T-cell (primary cell): Measurements from ENCODE around the gene PLEKHA4. TPM values are rescaled to one million over a fixed set of nuclear protein-coding genes. Genes with fewer than 3 reads are reported as not detected.

Experiments used
- ATAC-seq, 4 experiments: fragments of 200-7000 bp in 3 of 4; fragments of 150-1000 bp in 1 of 4; cut with Tn5 transposase; replicated peaks in 1 of 4; 1 replicate in 3 of 4; 2 replicates in 1 of 4; pipeline ENCODE4 v1.10.0; 2021; ENCODE audit warnings: moderate library complexity in 3 of 4, mild to moderate bottlenecking in 2 of 4, moderate number of reproducible peaks in 1 of 4
- CTCF ChIA-PET, 2 donors: fragments of 300-600 bp; sonication (Branson Sonifier 250); formaldehyde crosslinking; loops; one replicate each; lab custom pipeline; 2022; ENCODE audit warnings: antibody characterized with exemption in 2 of 2; lab: Charles Lee
- POLR2A ChIA-PET, 2 donors: fragments of 300-600 bp; sonication (Branson Sonifier 250); formaldehyde crosslinking; loops; one replicate each; lab custom pipeline; 2022; ENCODE audit warnings: antibody characterized with exemption in 2 of 2; lab: Charles Lee
- DNase-seq, 35 experiments: peaks; one replicate each; pipeline versions ENCODE4 v3.0.0 to v3.0.0-alpha.2; 2013 to 2023
- H3K27ac ChIP-seq: one replicate; pipeline ENCODE4 v1.5.1; 2013; ENCODE audit warnings: low read length
- H3K27me3 ChIP-seq, 2 experiments: replicated peaks in 1 of 2; 1 replicate in 1 of 2; 2 replicates in 1 of 2; pipeline versions ENCODE4 v1.6.1 to v1.7.0; 2013; ENCODE audit warnings: low read length in 1 of 2, mixed read lengths in 1 of 2; ENCODE audit not compliant: control insufficient read depth in 2 of 2, insufficient read depth in 2 of 2; ENCODE audit errors: extremely low read depth in 1 of 2
- H3K36me3 ChIP-seq, 2 donors: 1 replicate in 1 of 2; 2 replicates in 1 of 2; pipeline versions ENCODE4 v1.6.1 to v1.7.0; 2013; ENCODE audit warnings: low read length in 1 of 2; ENCODE audit not compliant: control insufficient read depth in 2 of 2, insufficient read depth in 1 of 2; ENCODE audit errors: extremely low read depth in 1 of 2
- H3K4me1 ChIP-seq, 2 experiments: 1 replicate in 1 of 2; 2 replicates in 1 of 2; pipeline versions ENCODE4 v1.6.1 to v1.7.0; 2013; ENCODE audit warnings: low read length in 2 of 2, mixed read lengths in 1 of 2; ENCODE audit not compliant: insufficient read depth in 2 of 2, control insufficient read depth in 1 of 2; ENCODE audit errors: extremely low read depth in 1 of 2
- H3K4me3 ChIP-seq, 2 donors: 1 replicate in 1 of 2; 2 replicates in 1 of 2; pipeline versions ENCODE4 v1.5.1 to v1.7.0; 2013; ENCODE audit warnings: mild to moderate bottlenecking in 2 of 2, low read length in 1 of 2, moderate library complexity in 1 of 2; ENCODE audit not compliant: control insufficient read depth in 1 of 2; ENCODE audit errors: extremely low read depth in 1 of 2
- H3K9me3 ChIP-seq: 2 replicates; pipeline ENCODE4 v1.7.0; 2013
- H3K27ac Mint-ChIP-seq, 2 donors: one replicate each; pipeline ENCODE4 v1.8.0; 2020 to 2021; ENCODE audit warnings: mild to moderate bottlenecking in 2 of 2, mixed read lengths in 2 of 2
- H3K27me3 Mint-ChIP-seq, 2 donors: one replicate each; pipeline ENCODE4 v1.8.0; 2021 to 2022; ENCODE audit warnings: mixed read lengths in 2 of 2
- H3K36me3 Mint-ChIP-seq: one replicate; pipeline ENCODE4 v1.8.0; 2021; ENCODE audit warnings: mixed read lengths
- H3K4me1 Mint-ChIP-seq, 3 donors: one replicate each; pipeline ENCODE4 v1.8.0; 2020 to 2022; ENCODE audit warnings: mixed read lengths in 3 of 3, mild to moderate bottlenecking in 1 of 3
- H3K4me3 Mint-ChIP-seq, 3 donors: one replicate each; pipeline ENCODE4 v1.8.0; 2020 to 2022; ENCODE audit warnings: mild to moderate bottlenecking in 3 of 3, mixed read lengths in 3 of 3, moderate library complexity in 3 of 3
- H3K9me3 Mint-ChIP-seq, 3 donors: one replicate each; pipeline ENCODE4 v1.8.0; 2020 to 2022; ENCODE audit warnings: mixed read lengths in 3 of 3
- WGBS: methylation state at CpG from one replicate; pipeline ENCODE4 v1.1.5; 2013; ENCODE audit warnings: missing lambda C conversion rate; ENCODE audit not compliant: insufficient coverage; 5-methylcytosine and 5-hydroxymethylcytosine counted together
- total RNA-seq, 35 experiments: library from RNA in 6 of 35; stranded (reverse) in 6 of 35; fragments of 120-200 nt in 1 of 35; gene quantifications; one replicate each; pipeline versions ENCODE4 v1.2.1 to v1.2.4 and lab custom pipeline; 2013 to 2026

Gene PLEKHA4
- total RNA-seq, 5 donors from 2014 or later (not counting 1 experiment from before 2014, with no cell fraction given), result 2.7 to 11.8 (median 5.2) TPM

GRCh38 chr19:48812094-48812929, 56.1 kb downstream of the PLEKHA4 start:
- Mint-ChIP-seq H3K27ac (peak overlapping the region; percentile 59 to 89), H3K4me3 (peak overlapping the region; percentile 75 to 86 (median 80)), H3K36me3 (no peaks in the 10 kb centered on the region), H3K27me3 (no peaks in the 10 kb centered on the region), H3K4me1 (peaks cover 26 to 52% (median 34%) of the 10 kb centered on the region in 3 donors), H3K9me3 (no peaks in the 10 kb centered on the region)
- no peak overlapping the region for H3K27ac ChIP-seq
- CTCF ChIA-PET, result interaction anchor here in 1 of 2 donors (0.5 to 1.5 kb wide), 2 partner anchors 17 to 1463 kb away, joined by 3 read pairs; partner anchors contain the start of gene DHX34
- ATAC-seq, result peak; percentile 64 to 75 (median 74)
- H3K4me1 ChIP-seq, result peaks cover 6 to 31% of the 10 kb centered on the region in 2 experiments
- H3K27me3 ChIP-seq, result no peaks in the 10 kb centered on the region
- 31% methylated on average over 21 of the region's 39 CpGs for WGBS
- H3K4me3 ChIP-seq, result peak overlapping the region; percentile 32 to 34
- no peaks in the 10 kb centered on the region for H3K9me3 ChIP-seq
- DNase-seq, result peak in 34 of 35 experiments; percentile 15 to 70 (median 42)
- H3K36me3 ChIP-seq, result no peaks in the 10 kb centered on the region
- POLR2A ChIA-PET, result no interaction called here

GRCh38 chr19:48810151-48810550, 58.3 kb downstream of the PLEKHA4 start:
- peak overlapping the region in 1 of 2 donors; percentile 56 for H3K27ac Mint-ChIP-seq
- peaks cover 25 to 47% (median 30%) of the 10 kb centered on the region in 3 donors for H3K4me1 Mint-ChIP-seq
- H3K4me1 ChIP-seq, result peaks cover 6 to 31% of the 10 kb centered on the region in 2 experiments
- no peak for ATAC-seq
- ChIA-PET CTCF (no interaction called here), POLR2A (no interaction called here)
- H3K4me3 Mint-ChIP-seq, result peak overlapping the region; percentile 80 to 86 (median 82)
- no peaks in the 10 kb centered on the region for H3K27me3 Mint-ChIP-seq
- no peaks in the 10 kb centered on the region for H3K36me3 Mint-ChIP-seq
- peak overlapping the region; percentile 32 for H3K27ac ChIP-seq
- 25% methylated on average over 7 of the region's 7 CpGs for WGBS
- H3K36me3 ChIP-seq, result no peaks in the 10 kb centered on the region
- H3K9me3 ChIP-seq, result no peaks in the 10 kb centered on the region
- no peaks in the 10 kb centered on the region for H3K27me3 ChIP-seq
- peak overlapping the region; percentile 69 to 73 for H3K4me3 ChIP-seq
- peak in 1 of 35 experiments; percentile 19 for DNase-seq
- H3K9me3 Mint-ChIP-seq, result no peaks in the 10 kb centered on the region

DNA sequence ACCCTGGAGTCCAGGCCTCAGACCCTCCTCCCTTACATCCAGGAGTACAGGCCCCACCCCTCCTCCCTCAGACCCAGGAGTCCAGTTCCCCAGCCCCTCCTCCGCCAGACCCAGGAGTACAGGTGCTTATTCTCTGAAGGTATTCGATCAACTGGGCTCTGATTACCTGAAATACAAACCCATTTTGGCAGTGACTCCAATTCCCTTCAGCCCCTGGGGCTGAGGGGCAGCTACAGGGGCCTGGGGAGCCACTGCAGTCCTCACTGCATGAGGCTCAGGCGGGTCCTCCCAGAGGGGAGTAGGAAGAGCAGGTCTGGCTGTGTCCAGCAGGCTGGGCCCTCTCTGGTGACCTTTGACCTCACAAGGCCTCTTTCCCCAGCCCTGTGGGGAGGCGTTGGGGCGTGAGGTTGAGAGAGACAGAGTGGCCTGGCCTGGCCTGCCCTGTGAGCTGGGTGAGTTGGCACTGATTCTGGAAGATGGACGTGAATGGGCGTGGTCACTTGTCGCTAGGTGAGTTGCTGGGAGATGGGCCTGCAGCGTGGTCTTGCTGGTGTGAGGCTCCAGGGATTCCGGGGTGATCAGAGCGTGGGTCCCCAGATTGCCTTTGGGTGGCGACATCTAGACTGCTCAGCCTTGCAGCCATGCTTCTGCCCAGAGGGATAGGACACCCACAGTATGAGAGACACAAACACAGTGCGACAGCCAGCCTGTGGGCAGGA, 60.7 kb downstream of the PLEKHA4 start:
- Histone ChIP-seq H3K36me3 (peaks cover 0 to 3% of the 10 kb centered on the region in 2 donors), H3K27me3 (no peaks in the 10 kb centered on the region), H3K4me3 (no peak overlapping the region), H3K4me1 (peaks cover 6 to 31% of the 10 kb centered on the region in 2 experiments), H3K9me3 (no peaks in the 10 kb centered on the region), H3K27ac (no peak overlapping the region)
- Mint-ChIP-seq H3K4me3 (no peak overlapping the region), H3K9me3 (no peaks in the 10 kb centered on the region), H3K27ac (no peak overlapping the region), H3K27me3 (no peaks in the 10 kb centered on the region), H3K36me3 (peaks cover 3% of the 10 kb centered on the region), H3K4me1 (peaks cover 25 to 45% (median 30%) of the 10 kb centered on the region in 3 donors)
- ChIA-PET POLR2A (no interaction called here), CTCF (no interaction called here)
- no peak for DNase-seq
- ATAC-seq, result no peak
- 96% methylated on average over 11 of the region's 13 CpGs for WGBS

- Histone ChIP-seq H3K27me3 (no peaks in the 10 kb centered on the region), H3K36me3 (peaks cover 0 to 3% of the 10 kb centered on the region in 2 donors), H3K9me3 (no peaks in the 10 kb centered on the region), H3K4me1 (peaks cover 6 to 26% of the 10 kb centered on the region in 2 experiments), H3K4me3 (no peak overlapping the region), H3K27ac (no peak overlapping the region)
- peak in 2 of 4 experiments; percentile 49 to 66 for ATAC-seq
- 89% methylated on average over 15 of the region's 17 CpGs for WGBS
- no peak overlapping the region for H3K4me3 Mint-ChIP-seq
- POLR2A ChIA-PET, result no interaction called here
- peaks cover 20 to 37% (median 25%) of the 10 kb centered on the region in 3 donors for H3K4me1 Mint-ChIP-seq
- CTCF ChIA-PET, result no interaction called here
- no peaks in the 10 kb centered on the region for H3K9me3 Mint-ChIP-seq
- no peak overlapping the region for H3K27ac Mint-ChIP-seq
- peak in 6 of 35 experiments; percentile 30 to 59 (median 38) for DNase-seq
- H3K36me3 Mint-ChIP-seq, result peaks cover 3% of the 10 kb centered on the region
- no peaks in the 10 kb centered on the region for H3K27me3 Mint-ChIP-seq
These were observed 61.4 kb downstream of the PLEKHA4 start for GRCh38 chr19:48806818-48807589.

GRCh38 chr19:48806518-48806817, 61.9 kb downstream of the PLEKHA4 start:
- POLR2A ChIA-PET, result no interaction called here
- DNase-seq (peak in 24 of 35 experiments; percentile 5 to 72 (median 37)), ATAC-seq (peak in 2 of 4 experiments; percentile 48 to 71)
- H3K9me3 Mint-ChIP-seq, result no peaks in the 10 kb centered on the region
- peaks cover 20 to 35% (median 24%) of the 10 kb centered on the region in 3 donors for H3K4me1 Mint-ChIP-seq
- Histone ChIP-seq H3K36me3 (peaks cover 0 to 3% of the 10 kb centered on the region in 2 donors), H3K4me3 (no peak overlapping the region), H3K27ac (no peak overlapping the region), H3K4me1 (peaks cover 6 to 20% of the 10 kb centered on the region in 2 experiments), H3K9me3 (no peaks in the 10 kb centered on the region), H3K27me3 (no peaks in the 10 kb centered on the region)
- WGBS, result no CpG with 5 or more reads among the region's 5 CpGs
- peaks cover 3% of the 10 kb centered on the region for H3K36me3 Mint-ChIP-seq
- no peaks in the 10 kb centered on the region for H3K27me3 Mint-ChIP-seq
- CTCF ChIA-PET, result no interaction called here
- no peak overlapping the region for H3K27ac Mint-ChIP-seq
- no peak overlapping the region for H3K4me3 Mint-ChIP-seq

GRCh38 chr19:48805452-48805851, 63.0 kb downstream of the PLEKHA4 start:
- no peaks in the 10 kb centered on the region for H3K27me3 ChIP-seq
- peaks cover 6 to 12% of the 10 kb centered on the region in 2 experiments for H3K4me1 ChIP-seq
- H3K36me3 ChIP-seq, result peaks cover 0 to 3% of the 10 kb centered on the region in 2 donors
- peaks cover 3% of the 10 kb centered on the region for H3K36me3 Mint-ChIP-seq
- no peak overlapping the region for H3K4me3 Mint-ChIP-seq
- DNase-seq, result no peak
- ATAC-seq, result no peak
- H3K27ac Mint-ChIP-seq, result no peak overlapping the region
- ChIA-PET CTCF (no interaction called here), POLR2A (no interaction called here)
- H3K9me3 ChIP-seq, result no peaks in the 10 kb centered on the region
- no peaks in the 10 kb centered on the region for H3K27me3 Mint-ChIP-seq
- H3K27ac ChIP-seq, result no peak overlapping the region
- 96% methylated on average over 4 of the region's 15 CpGs for WGBS
- H3K4me3 ChIP-seq, result no peak overlapping the region
- no peaks in the 10 kb centered on the region for H3K9me3 Mint-ChIP-seq
- H3K4me1 Mint-ChIP-seq, result peaks cover 20 to 34% (median 23%) of the 10 kb centered on the region in 3 donors
